KMS-11 (cell line): ENCODE measurements around the gene PCDH15.

Experiments
- H2AFZ ChIP-seq: fragments of 200-600 bp; sonication (generic); 2 replicates; pipeline ENCODE4 v1.6.1; 2016; ENCODE audit warnings: antibody characterized with exemption, mixed run types, low read depth
- H3K27ac ChIP-seq: fragments of 200-600 bp; sonication (generic); 2 replicates; pipeline ENCODE4 v1.6.1; 2016; ENCODE audit warnings: mild to moderate bottlenecking, mixed run types
- H3K27me3 ChIP-seq: fragments of 200-600 bp; sonication (generic); 2 replicates; pipeline ENCODE4 v1.6.1; 2017; ENCODE audit warnings: mild to moderate bottlenecking, low read depth, mixed run types, moderate library complexity; ENCODE audit not compliant: insufficient read depth
- H3K36me3 ChIP-seq: fragments of 200-600 bp; sonication (generic); 2 replicates; pipeline ENCODE4 v1.6.1; 2017; ENCODE audit warnings: mild to moderate bottlenecking, mixed run types; ENCODE audit not compliant: insufficient read depth
- H3K4me1 ChIP-seq: fragments of 200-600 bp; sonication (generic); 2 replicates; pipeline ENCODE4 v1.6.1; 2016; ENCODE audit warnings: mild to moderate bottlenecking, low read depth, mixed run types; ENCODE audit not compliant: poor library complexity, severe bottlenecking
- H3K4me2 ChIP-seq: fragments of 200-600 bp; sonication (generic); 2 replicates; pipeline ENCODE4 v1.7.0; 2016; ENCODE audit warnings: mild to moderate bottlenecking, mixed run types
- H3K4me3 ChIP-seq: fragments of 200-600 bp; sonication (generic); IDR thresholded peaks from 2 replicates; pipeline ENCODE4 v1.6.1; 2017; ENCODE audit warnings: low read depth, low read length, mixed read lengths; ENCODE audit not compliant: insufficient read depth
- H3K79me2 ChIP-seq: fragments of 200-600 bp; sonication (generic); 2 replicates; pipeline ENCODE4 v1.6.1; 2016; ENCODE audit warnings: low read depth, mixed run types; ENCODE audit not compliant: insufficient read depth
- H3K9ac ChIP-seq: fragments of 200-600 bp; sonication (generic); 2 replicates; pipeline ENCODE4 v1.6.1; 2016; ENCODE audit warnings: mild to moderate bottlenecking, mixed run types
- H4K20me1 ChIP-seq: fragments of 200-600 bp; sonication (generic); 2 replicates; pipeline ENCODE4 v1.6.1; 2016; ENCODE audit warnings: mild to moderate bottlenecking, mixed run types; ENCODE audit not compliant: insufficient read depth
- TF ChIP-seq, protein P1 (sequence below): fragments of 200-600 bp; sonication (generic); conservative IDR thresholded peaks from 2 replicates; pipeline ENCODE4 v1.6.1; 2017; ENCODE audit warnings: low read depth, mild to moderate bottlenecking, antibody characterized with exemption, low read length, moderate library complexity, mixed read lengths

Gene PCDH15

DNA sequence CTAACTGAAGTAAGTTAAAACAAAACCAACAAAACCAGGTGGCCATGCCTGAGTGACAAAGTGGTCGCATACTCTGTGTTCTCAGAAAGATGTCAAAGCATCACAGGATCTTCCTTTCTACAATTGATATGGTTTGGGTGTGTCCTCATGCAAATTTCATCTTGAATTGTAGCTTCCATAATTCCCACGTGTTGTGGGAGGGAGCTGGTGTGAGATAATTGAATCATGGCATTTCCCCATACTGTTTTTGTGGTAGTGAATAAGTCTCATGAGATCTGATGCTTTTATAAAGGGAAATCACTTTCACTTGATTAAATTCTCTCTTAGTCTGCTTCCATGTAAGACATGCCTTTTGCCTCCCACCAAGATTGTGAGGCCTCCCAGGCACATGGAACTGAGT, 465.7 kb downstream of the PCDH15 start:
- H3K4me2 ChIP-seq, result no peak overlapping the region
- TF ChIP-seq, protein P1, sequence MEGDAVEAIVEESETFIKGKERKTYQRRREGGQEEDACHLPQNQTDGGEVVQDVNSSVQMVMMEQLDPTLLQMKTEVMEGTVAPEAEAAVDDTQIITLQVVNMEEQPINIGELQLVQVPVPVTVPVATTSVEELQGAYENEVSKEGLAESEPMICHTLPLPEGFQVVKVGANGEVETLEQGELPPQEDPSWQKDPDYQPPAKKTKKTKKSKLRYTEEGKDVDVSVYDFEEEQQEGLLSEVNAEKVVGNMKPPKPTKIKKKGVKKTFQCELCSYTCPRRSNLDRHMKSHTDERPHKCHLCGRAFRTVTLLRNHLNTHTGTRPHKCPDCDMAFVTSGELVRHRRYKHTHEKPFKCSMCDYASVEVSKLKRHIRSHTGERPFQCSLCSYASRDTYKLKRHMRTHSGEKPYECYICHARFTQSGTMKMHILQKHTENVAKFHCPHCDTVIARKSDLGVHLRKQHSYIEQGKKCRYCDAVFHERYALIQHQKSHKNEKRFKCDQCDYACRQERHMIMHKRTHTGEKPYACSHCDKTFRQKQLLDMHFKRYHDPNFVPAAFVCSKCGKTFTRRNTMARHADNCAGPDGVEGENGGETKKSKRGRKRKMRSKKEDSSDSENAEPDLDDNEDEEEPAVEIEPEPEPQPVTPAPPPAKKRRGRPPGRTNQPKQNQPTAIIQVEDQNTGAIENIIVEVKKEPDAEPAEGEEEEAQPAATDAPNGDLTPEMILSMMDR, result no peak
- no peaks in the 10 kb centered on the region for H3K36me3 ChIP-seq
- no peak overlapping the region for H3K4me3 ChIP-seq
- H3K4me1 ChIP-seq, result no peaks in the 10 kb centered on the region
- H4K20me1 ChIP-seq, result no peaks in the 10 kb centered on the region
- H3K79me2 ChIP-seq, result no peaks in the 10 kb centered on the region
- H2AFZ ChIP-seq, result no peak overlapping the region
- H3K9ac ChIP-seq, result no peak overlapping the region
- H3K27me3 ChIP-seq, result no peaks in the 10 kb centered on the region
- H3K27ac ChIP-seq, result no peak overlapping the region

DNA sequence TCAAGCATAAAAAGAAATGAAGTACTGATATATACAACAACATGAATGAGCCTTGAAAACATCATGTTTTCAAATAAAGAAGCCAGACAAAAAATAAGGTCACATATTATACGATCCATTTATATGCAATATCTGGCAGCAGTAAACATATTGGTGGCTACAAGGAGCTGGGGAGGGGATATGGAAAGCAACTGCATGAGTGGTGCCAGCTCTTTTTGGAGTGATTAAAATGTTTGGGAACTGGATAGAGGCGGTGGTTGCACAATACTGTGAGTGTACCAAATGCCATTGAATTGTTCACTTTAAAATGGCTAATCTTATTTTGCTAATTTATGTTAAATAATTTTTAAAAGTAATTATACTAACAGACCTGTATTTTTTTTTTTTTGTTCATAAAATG, 481.7 kb downstream of the PCDH15 start:
- Histone ChIP-seq H3K27me3 (no peaks in the 10 kb centered on the region), H3K79me2 (no peaks in the 10 kb centered on the region), H3K36me3 (no peaks in the 10 kb centered on the region), H3K4me2 (no peak overlapping the region), H4K20me1 (no peaks in the 10 kb centered on the region), H3K4me1 (no peaks in the 10 kb centered on the region), H3K4me3 (no peak overlapping the region), H2AFZ (no peak overlapping the region), H3K9ac (no peak overlapping the region), H3K27ac (no peak overlapping the region)
- TF ChIP-seq, protein P1, result no peak

DNA sequence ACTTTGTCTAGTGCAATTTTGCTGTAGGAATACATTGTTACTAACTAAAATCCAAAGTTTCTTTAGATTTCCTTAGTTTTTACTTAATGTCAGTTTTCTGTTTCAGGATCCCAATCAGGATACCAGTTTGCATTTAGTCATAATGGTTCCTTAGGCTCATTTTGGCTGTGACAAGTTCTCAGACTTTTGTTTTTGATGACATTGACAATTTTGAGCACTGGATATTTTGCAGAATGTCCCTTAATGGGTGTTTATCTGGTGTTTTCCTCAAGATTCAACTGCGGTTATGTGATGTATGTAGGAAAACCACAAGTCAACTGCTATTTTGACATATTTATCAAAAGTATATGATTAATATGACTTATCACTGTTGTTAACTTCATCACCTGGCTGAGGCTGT, 482.6 kb downstream of the PCDH15 start:
- H3K4me3 ChIP-seq, result no peak overlapping the region
- TF ChIP-seq, protein P1, result no peak
- H3K27me3 ChIP-seq, result no peaks in the 10 kb centered on the region
- no peak overlapping the region for H2AFZ ChIP-seq
- H3K27ac ChIP-seq, result no peak overlapping the region
- H3K9ac ChIP-seq, result no peak overlapping the region
- H3K4me2 ChIP-seq, result no peak overlapping the region
- H3K36me3 ChIP-seq, result no peaks in the 10 kb centered on the region
- H3K4me1 ChIP-seq, result no peaks in the 10 kb centered on the region
- H3K79me2 ChIP-seq, result no peaks in the 10 kb centered on the region
- no peaks in the 10 kb centered on the region for H4K20me1 ChIP-seq

DNA sequence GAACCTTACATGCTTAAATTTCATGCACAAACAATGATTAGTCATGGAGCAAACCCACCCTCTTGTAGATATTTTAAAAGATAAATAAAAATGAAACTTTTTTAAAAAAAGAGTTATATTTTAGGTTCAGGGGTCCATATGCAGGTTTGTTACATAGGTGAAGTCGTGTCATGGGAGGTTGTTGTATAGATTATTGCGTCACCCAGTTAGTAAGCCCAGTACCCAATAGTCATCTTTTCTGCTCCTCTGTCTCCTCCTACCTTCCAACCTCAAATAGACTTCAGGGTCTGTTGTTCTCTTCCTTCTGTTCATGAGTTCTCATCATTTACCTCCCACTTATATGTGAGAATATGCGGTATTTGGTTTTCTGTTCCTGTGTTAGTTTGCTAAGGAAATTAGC, 486.6 kb downstream of the PCDH15 start:
- H2AFZ ChIP-seq, result no peak overlapping the region
- no peaks in the 10 kb centered on the region for H3K4me1 ChIP-seq
- H3K27ac ChIP-seq, result no peak overlapping the region
- H3K79me2 ChIP-seq, result no peaks in the 10 kb centered on the region
- H3K4me3 ChIP-seq, result no peak overlapping the region
- H3K4me2 ChIP-seq, result no peak overlapping the region
- TF ChIP-seq, protein P1, result no peak
- no peak overlapping the region for H3K9ac ChIP-seq
- H3K27me3 ChIP-seq, result no peaks in the 10 kb centered on the region
- H3K36me3 ChIP-seq, result no peaks in the 10 kb centered on the region
- H4K20me1 ChIP-seq, result no peaks in the 10 kb centered on the region
